GM18526 (cell line): ENCODE results near the gene LMX1A.

ENCODE experiments used
- POLR2A ChIP-seq: IDR thresholded peaks from 3 replicates; pipeline ENCODE4 v1.6.1; 2011; ENCODE audit not compliant: insufficient read length; ENCODE audit errors: extremely low read depth

The LMX1A gene

DNA sequence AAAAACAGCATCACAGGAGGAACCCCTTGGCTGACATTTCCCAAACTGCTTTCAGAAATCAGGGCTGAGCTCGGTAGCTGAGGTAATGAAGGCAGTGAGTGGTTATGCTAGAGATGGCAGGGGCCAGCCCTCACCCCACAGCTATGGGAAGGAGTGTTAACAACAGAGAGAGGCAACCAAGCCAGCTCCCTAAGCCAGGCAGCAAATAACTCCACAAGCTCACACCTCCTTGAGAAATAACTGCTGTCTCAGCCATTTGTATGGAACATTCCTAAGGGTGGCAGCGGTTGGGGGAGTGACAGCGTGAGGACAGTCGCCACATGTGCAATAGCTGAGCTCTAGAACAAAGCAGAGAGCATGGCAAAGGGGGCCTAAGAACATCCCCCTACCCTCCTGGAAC lies 42.6 kb downstream of the LMX1A start:
- TF ChIP-seq POLR2A = no peak

DNA sequence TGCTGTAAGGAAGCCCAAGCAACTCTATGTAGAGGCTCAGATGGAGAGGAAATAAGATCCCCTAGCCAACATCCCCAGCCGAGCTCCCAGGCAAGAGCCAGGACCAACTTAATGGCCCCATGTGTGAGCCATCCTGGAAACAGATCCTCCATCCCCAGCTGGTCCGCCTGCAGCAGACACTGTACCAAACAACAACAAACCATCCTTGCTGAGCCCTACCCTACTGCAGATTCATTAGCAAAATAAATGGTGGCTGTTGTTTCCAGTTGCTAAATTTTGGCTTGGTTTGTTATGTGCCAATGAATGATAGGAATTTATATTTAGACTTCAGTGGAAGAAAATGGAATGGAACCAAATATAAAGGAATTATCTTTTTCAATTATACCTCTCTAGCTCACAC lies 43.9 kb downstream of the LMX1A start:
- TF ChIP-seq POLR2A = no peak

DNA sequence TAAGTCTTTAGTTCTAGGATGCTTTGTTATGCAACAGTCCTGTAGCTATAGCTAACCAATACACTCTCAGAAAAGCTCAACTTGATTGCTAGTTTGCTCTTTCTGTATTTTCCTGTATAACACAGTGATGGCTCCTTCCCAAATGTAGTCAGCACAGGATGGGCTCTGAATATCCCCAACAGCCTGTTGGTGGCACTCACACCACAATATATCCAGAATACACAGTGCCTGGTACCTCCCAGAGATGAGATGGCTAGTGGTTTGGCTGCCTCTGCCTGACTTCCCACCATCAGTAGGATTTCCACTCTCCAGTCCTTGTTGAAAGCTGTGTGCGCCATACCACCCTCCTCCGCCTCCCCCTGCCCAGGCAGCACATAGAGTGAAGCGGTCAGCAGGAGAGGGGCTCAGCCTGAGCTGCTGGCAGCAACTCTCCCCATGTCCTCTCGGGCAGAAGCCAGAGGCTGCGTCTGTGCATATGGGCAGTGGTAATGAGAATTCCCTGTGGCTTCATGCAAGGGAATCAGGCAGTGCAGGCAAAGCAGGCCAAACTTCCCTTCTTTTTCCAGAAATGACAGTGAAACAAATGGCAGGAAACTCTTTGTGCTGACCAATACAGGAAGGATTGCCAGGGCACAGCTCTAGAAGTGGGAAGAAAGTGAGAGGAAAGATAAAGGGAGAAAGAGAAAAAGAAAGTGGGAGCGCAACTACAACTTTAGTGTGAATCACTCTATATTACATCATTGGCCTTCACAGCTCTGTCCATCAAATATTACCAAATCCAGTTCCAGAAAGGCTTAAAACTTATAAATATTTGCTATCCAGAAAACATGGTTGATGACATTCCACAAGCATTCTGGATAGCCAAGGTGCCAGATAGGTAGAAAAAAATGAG lies 49.7 kb downstream of the LMX1A start:
- no peak for TF ChIP-seq POLR2A

DNA sequence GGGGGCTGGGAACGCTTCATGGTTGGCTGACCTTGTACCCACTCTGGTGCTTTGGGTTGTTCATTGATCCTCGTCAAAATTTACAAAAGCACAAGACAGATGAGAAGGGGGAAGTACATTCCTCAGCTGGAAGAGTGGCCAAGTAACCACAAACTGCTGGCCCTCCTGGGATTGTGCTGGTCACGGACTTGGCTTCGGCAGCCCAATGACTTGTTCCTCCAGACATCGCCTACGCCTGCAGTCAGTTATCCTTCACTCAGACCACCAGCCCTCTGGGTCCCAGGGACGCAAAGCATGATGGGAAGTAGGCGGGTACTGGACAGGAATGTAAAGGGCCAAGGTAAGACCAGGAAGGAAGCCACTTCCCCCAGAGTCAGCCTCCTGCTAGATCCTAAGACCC lies 53.1 kb downstream of the LMX1A start:
- TF ChIP-seq POLR2A = no peak

DNA sequence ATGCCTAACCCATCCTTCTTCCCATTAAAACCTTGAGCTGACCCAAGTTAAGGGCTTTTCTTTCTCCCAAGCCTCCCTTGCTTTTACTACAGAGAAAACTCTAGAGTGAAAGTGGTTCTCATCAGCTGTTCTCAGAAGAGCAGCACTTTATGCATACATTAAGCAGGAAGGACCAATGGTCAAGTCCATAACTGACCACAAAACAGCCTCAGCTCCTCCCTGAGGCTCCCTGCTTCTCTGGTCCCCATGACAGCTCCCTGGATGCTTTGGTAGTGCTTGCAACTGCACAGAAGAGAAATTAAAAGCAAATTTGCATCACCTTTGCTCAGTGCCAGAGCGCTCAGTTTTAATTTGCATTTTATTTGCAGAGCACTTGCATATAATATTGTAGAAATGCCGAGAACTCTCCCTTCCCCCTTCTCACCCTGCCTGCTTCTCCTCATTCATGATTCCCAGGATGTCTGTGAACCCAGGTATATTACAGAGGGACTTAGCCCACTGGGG lies 56.1 kb downstream of the LMX1A start:
- no peak for TF ChIP-seq POLR2A

DNA sequence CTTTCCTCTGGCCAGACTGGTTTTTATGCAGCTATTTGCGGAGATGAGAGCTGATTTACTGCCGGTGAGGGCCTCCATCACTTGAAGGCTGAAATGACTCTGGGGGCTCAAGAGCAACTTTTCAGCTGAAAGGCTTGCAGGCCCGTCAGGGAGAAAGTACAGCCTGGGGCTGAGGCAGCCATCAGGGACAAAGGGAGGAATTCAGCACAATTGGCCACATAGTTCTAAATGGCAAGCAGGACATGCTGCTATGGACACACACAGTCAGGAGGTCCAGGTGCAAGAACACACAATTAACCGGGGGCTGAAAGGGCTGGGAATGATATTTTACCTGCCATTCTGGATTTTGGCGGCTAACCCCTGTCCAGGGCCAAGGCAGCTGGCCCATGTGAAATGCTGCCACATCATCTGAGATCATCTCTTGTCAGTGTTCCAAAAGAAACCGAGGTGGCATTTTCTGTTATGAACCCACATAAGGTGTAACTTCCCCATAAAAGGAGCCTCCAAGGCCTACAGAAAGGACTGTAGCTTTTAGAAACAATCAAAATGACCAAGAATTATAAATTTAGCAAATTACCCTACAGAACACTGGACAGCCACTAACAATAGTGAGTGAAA lies 58.2 kb downstream of the LMX1A start:
- no peak for TF ChIP-seq POLR2A

DNA sequence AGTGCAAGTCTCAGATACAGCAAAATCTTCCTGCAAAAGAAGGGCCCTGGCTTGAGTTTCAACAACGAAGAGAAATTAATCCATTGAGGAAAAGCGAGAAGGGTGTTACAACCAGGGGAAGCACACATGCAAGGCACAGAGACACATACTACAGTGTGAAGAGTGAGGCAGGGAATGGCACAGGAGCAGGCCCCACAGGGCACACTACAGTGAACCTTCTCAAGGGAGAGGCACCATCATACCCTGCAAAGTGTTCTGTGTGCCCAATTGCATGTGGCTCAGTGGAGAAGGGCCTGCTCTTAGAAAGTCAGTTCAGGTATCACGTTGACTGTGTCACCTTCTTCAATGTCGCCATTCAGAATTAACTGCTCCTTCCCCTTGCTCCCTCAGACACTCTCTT lies 60.3 kb downstream of the LMX1A start:
- no peak for TF ChIP-seq POLR2A

DNA sequence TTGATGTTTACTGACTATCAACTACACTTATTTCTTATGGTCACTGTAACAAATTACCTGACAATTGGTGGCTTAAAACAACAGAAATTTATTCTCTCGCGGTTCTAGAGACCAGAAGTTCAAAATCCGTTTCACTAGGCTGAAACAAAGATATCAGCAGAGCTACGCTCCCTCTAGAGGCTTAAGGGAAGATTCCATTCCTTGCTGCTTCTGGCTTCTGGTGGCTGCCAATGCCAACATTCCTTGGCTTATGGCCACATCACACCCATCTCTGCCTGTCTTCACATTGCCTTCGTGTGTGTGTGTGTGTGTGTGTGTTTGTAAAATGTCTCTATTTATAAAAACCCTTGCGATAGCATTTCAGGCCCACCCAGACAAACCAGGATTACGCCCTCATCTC lies 66.4 kb downstream of the LMX1A start:
- no peak for TF ChIP-seq POLR2A

DNA sequence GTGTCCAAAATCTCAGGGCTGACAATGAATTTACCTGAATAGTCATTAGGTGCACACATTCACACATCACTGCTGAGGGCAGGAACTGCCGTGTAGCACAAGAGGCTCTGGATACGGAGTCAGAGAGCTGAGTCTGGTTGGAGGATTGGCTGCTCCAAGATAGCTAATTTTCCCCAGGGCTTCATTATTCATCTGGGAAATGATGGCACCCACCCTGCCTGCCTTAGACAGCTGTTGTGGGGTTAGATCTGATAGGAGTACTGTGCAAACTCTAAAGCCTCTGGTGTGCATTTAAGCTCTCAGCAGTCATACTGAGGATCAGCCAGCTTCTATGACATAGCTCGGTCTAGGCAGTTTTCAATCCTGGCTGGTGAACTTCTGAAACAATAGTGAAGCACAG lies 67.0 kb downstream of the LMX1A start:
- no peak for TF ChIP-seq POLR2A

DNA sequence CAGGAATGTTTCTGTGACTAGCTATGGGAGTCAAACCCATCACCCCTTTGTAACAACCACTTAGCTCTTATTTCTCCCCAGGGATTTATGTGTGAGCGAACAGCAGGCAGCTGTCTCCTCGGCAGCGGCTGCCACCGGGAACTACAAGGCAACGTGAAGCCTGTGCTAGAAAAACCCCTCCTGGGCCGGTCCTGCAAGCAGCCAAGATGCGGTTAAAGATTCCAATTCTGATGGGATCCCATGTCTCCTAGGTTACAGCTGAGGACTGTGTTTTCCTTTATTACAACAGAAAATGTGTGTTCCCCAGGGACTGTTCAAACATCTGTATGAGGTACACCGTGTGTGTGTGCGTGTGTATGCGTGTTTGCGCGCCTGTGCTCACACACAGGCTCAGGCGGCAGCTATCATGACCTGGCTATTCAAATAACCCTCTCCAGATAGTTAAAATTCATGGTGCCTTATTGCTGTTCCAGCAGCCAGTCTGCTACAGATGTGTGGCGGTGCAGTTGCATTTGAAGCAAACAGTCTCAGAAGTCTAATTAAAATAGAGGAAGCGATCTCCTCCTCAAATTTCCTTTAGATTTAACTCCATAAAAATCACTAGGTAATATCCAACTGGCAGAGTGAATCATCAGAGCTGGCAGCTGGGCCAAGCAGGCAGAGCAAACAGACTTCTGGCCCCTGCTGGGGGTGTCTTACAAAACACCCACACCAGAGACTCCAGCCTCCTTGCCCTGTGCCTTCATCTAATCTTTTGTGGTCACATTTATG lies 68.0 kb downstream of the LMX1A start:
- no peak for TF ChIP-seq POLR2A

DNA sequence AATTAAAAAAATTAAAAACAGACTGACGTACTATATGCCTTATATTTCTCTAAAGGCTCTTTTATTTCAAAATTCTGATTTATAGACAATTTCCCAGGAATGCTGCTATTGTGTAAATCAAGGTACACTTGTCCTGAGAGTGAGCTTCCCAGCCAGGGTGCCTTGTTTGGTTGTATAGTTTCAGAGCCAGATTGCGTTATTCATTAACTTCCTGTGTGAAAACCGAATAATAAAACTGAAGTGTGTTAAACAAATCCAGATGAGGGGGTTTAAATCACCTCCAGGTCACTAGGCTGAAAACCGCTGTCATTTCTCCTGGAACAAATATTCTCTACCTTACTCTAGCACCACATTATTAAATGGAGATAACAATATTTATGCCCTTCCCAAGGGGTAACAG lies 68.7 kb downstream of the LMX1A start:
- no peak for TF ChIP-seq POLR2A

DNA sequence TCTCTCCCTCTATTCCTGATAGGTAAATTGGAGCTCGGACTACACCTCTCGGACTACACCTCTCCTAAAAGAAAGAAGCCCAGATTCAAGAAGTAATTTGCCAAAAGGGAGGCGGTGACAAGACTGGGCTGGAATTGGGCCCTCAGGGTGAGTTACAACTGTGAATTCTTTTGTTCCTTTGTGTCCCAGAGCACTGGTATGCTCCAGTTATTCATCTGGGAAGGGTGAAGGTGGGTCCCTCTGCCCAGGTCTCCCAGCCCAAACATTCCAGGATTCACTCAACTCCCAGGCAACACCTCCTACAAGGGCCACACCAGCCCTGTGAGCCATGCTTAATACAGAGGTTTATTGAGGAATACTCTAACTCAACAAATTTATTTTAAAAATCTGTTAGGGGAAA lies 69.2 kb downstream of the LMX1A start:
- TF ChIP-seq POLR2A = no peak

DNA sequence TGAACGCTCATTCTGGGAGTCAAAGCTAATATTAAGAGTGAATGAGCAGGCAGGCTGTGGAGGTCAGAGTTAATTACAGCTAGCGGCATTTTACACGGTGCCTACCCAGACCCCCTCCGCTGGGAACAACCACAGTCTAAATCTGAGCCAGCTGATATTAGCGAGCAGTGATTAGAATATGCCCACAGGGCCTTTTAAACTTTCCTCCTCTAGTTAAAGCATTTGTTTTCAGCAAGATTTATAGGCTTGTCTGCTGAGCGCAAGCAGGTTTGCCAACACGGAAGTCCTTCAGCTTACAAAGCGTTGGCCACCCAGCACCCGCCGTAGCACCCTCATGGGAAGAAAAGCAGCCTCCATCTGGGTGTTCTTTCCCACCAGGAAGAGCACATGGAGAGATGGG lies 72.1 kb downstream of the LMX1A start:
- no peak for TF ChIP-seq POLR2A

DNA sequence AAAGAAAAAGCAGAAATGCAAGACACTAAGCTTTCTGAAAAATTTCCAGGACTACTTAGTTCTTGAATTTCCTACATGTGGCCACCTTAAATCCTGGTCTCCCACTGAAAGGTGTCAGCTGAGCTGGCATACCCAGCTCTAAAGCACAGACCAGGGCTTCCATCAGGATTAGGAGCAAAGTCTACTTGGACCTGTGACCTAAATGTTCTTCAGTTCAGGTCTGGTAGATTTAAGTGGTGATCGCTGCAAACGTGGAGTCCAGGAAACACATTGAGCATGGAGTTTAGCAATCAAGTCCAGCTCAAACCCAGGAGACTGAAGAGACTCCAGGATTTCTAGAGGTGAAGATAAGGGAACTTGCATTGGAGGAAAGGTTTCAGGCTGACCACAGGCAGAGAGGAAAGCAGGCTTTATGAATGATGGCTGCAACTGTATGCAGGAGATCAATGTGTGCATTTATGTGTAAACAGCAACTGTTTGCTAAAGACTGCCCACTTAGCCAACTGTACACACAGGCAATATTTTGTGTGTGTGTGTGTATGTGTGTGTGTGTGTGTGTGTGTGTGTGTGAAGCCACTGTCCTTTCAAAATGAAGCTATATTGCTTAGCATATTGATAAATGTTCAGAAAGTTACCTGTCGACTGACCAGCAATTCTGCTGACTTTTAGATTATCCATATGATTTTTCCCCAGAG lies 75.2 kb downstream of the LMX1A start:
- TF ChIP-seq POLR2A = no peak

DNA sequence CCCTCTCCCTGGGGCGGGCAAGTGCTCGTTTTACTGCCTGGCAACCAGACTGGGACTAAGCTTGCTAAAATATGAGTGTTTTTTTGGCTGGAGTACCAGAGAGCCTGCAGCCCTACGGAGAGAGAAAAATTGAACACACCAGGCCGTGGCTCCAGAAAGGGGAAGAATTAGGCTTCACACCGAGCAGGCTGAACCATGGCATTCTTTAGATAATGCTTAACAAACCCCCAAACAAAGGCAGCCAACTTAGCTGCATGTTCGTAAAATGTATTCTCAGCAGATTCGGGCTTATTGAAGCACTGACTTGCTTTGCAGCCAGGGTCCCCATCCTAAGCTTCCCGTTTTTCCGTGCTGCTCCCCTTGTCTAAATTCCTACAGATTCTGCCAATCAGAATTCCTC lies 76.6 kb downstream of the LMX1A start:
- no peak for TF ChIP-seq POLR2A
